Left cardiac atrium (tissue), 4 donors: ENCODE measurements around the gene RBM19. TPM values are rescaled to one million over a fixed set of nuclear protein-coding genes. Genes with fewer than 3 reads are reported as not detected.

Source experiments
- ATAC-seq, 2 donors: fragments of 200-7000 bp; cut with Tn5 transposase; one replicate each; pipeline ENCODE4 v1.9.1; 2020; ENCODE audit warnings: mild to moderate bottlenecking in 2 of 2, moderate library complexity in 2 of 2
- DNase-seq: peaks from one replicate; pipeline ENCODE4 v3.0.0-alpha.2; 2020
- intact Hi-C, 2 donors: fragments of 100-400 bp; cut with DNase I; formaldehyde crosslinking; loops; one replicate each; pipeline versions ENCODE4 v1.14.1 to v1.15.1; 2022 to 2023
- total RNA-seq, 2 donors: library from RNA; stranded (reverse); fragmentation: NEBNext Ultra II Directional; extraction: Animal tissue kit (Norgen Biotek cat#: 25700); gene quantifications; one replicate each; pipeline ENCODE4 v1.2.1, GENCODE V29; 2021
- donor health status: DM: no; HTN: yes; CAD: no.
- donor health status: DM: no; HTN: yes; CAD: no; lungs with severe emphysema.
- donor health status: DM: yes; HTN: yes; CAD: no.
- donor health status: Dilated cardiomyopathy.

The RBM19 gene
- total RNA-seq, 2 donors from 2014 or later = 18.1 to 18.8 TPM

- ATAC-seq = no peak
- intact Hi-C loops = no loop called here
- no peak for DNase-seq
Observed at GRCh38 chr12:113804961-113805600, 161.0 kb downstream of the RBM19 start.

GRCh38 chr12:113803759-113804140 is 162.4 kb downstream of the RBM19 start:
- ATAC-seq (no peak), DNase-seq (no peak)
- intact Hi-C loops = no loop called here

- DNase-seq = no peak
- intact Hi-C loops = no loop called here
- ATAC-seq = no peak
Observed at GRCh38 chr12:113802966-113803758, 163.0 kb downstream of the RBM19 start.

- ATAC-seq (no peak), DNase-seq (no peak)
Observed at GRCh38 chr12:113802000-113802749, 163.9 kb downstream of the RBM19 start.

GRCh38 chr12:113800201-113800600 is 165.9 kb downstream of the RBM19 start:
- no peak for ATAC-seq
- intact Hi-C loops = no loop called here
- DNase-seq = no peak

More at GRCh38 chr12:113802000-113802749, 163.9 kb downstream of the RBM19 start:
- intact Hi-C loops = no loop called here

- DNase-seq = no peak
- ATAC-seq = no peak
- intact Hi-C loops = no loop called here
Observed at GRCh38 chr12:113798552-113798951, 167.6 kb downstream of the RBM19 start.

- DNase-seq (no peak), ATAC-seq (no peak)
- intact Hi-C loops = no loop called here
Observed at GRCh38 chr12:113797535-113797868, 168.6 kb downstream of the RBM19 start.

GRCh38 chr12:113796852-113797534 is 169.1 kb downstream of the RBM19 start:
- ATAC-seq (no peak), DNase-seq (no peak)
- intact Hi-C loops = no loop called here

- intact Hi-C loops = no loop called here
- ATAC-seq = no peak
Observed at GRCh38 chr12:113796066-113796827, 169.9 kb downstream of the RBM19 start.

GRCh38 chr12:113795445-113795844 is 170.7 kb downstream of the RBM19 start:
- intact Hi-C loops = no loop called here
- no peak for DNase-seq
- no peak for ATAC-seq

More at GRCh38 chr12:113796066-113796827, 169.9 kb downstream of the RBM19 start:
- DNase-seq = no peak

GRCh38 chr12:113794774-113795173 is 171.4 kb downstream of the RBM19 start:
- ATAC-seq (no peak), DNase-seq (no peak)
- intact Hi-C loops = no loop called here

- ATAC-seq (no peak), DNase-seq (no peak)
- intact Hi-C loops = no loop called here
Observed at GRCh38 chr12:113793250-113793649, 172.9 kb downstream of the RBM19 start.

GRCh38 chr12:113792450-113792849 is 173.7 kb downstream of the RBM19 start:
- DNase-seq (no peak), ATAC-seq (no peak)
- intact Hi-C loops = no loop called here

GRCh38 chr12:113788020-113788856 is 177.9 kb downstream of the RBM19 start:
- DNase-seq (no peak), ATAC-seq (no peak)

GRCh38 chr12:113786107-113786506 is 180.0 kb downstream of the RBM19 start:
- DNase-seq (no peak), ATAC-seq (no peak)
- intact Hi-C loops = no loop called here

More at GRCh38 chr12:113788020-113788856, 177.9 kb downstream of the RBM19 start:
- intact Hi-C loops = no loop called here

- intact Hi-C loops = no loop called here
- DNase-seq = no peak
- no peak for ATAC-seq
Observed at GRCh38 chr12:113783811-113784210, 182.3 kb downstream of the RBM19 start.

GRCh38 chr12:113782873-113783272 is 183.3 kb downstream of the RBM19 start:
- ATAC-seq (no peak), DNase-seq (no peak)
- intact Hi-C loops = no loop called here
